Measurements from ENCODE around the gene CELSR1. TPM values are rescaled to one million over a fixed set of nuclear protein-coding genes. Genes with fewer than 3 reads are reported as not detected.

Gene CELSR1
- total RNA-seq, 1 experiment from 2014 or later, result 19.6 TPM

DNA sequence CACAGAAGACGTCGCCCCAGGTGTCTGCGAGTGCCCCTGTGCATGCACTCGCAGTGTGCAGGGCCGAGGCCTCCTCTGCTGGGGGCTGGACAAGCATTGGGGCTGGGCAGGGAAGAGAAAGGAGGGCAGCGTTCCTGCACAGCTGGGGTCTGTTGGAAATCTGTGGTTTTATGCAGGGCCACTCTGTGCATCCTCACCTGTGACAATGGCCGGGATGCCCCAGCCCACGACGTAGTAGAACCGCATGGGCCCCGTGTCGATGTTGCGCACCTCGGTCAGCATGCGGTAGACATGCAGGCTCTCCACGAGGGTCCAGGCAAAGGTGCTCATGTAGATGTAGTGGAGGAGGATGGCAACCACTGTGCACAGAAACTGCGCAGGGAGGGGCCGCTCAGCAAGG lies 164.7 kb downstream of the CELSR1 start:
- no TSS peak for BruUV-seq (replicated peaks)
- ATAC-seq (no peak), DNase-seq (ENCODE audit: low read depth, low spot score) (no peak)
- Histone ChIP-seq H3K4me3 (replicated peaks in 1 of 2; ENCODE audit: low read depth in 1 of 2, low read length in 2 of 2) (no peak overlapping the region), H3K4me2 (ENCODE audit: low read length) (no peak overlapping the region), H3K27me3 (ENCODE audit: insufficient read depth, low read length) (no peaks in the 10 kb centered on the region), H3K9ac (ENCODE audit: low read length) (no peak overlapping the region), H3K9me3 (ENCODE audit: control insufficient read depth in 1 of 2, insufficient read depth in 1 of 2, low read depth in 1 of 2, low read length in 2 of 2) (peaks cover 4 to 9% of the 10 kb centered on the region in 2 experiments; a peak in 2 of 4 replicates), H3K27ac (ENCODE audit: low read depth, low read length) (no peak overlapping the region), H4K20me1 (ENCODE audit: insufficient read depth) (no peaks in the 10 kb centered on the region), H2AFZ (ENCODE audit: low read depth, low read length, poor library complexity, severe bottlenecking) (no peak overlapping the region), H3K9me2 (ENCODE audit: insufficient read depth) (no peaks in the 10 kb centered on the region), H3K36me3 (ENCODE audit: control insufficient read depth in 1 of 2, insufficient read depth in 2 of 2, low read length in 2 of 2) (peaks cover 0 to 10% of the 10 kb centered on the region in 2 experiments; a peak in 1 of 4 replicates), H3K4me1 (ENCODE audit: control insufficient read depth in 1 of 2, insufficient read depth in 2 of 2, low read length in 2 of 2) (peaks cover 13 to 23% of the 10 kb centered on the region in 2 experiments), H3K79me2 (ENCODE audit: insufficient read depth, low read length) (no peaks in the 10 kb centered on the region)
- RAD21 ChIA-PET (ENCODE audit: low non-redundant PET in 1 of 2, low total read pairs in 2 of 2, uncharacterized antibody in 2 of 2, unreplicated experiment in 2 of 2), result no interaction called here
- TF ChIP-seq SIN3A (IDR thresholded peaks at IDR 0.05; ENCODE audit: low read depth), result no peak
- CTCF ChIA-PET, result no interaction called here
- intact Hi-C loops (cut with micrococcal nuclease), result no loop called here
- POLR2A ChIA-PET, result no interaction called here

DNA sequence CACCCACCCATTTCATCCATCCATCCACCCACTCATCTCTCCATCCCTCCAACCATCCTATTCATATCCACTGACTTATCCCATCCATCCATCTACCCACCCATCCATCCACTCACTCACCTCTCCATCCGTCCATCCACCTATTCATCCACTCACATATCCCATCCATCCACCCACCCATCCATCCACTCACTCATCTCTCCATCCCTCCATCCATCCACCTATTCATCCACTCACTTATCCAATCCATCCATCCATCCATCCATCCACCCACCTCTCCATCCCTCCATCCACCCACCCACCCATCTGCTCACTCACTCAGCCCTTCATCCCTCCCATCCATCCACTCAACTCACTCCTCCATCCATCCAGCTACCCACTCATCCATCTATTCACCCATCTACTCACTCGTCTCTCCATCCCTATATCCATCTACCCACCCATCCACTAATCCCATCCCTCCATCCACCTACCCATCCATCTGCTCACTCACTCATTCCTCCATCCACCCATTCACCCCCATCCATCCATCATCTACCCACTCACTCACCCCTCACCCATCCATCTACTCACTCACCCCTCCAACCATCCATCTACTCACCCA lies 165.7 kb downstream of the CELSR1 start:
- Histone ChIP-seq H3K9me2 (ENCODE audit: insufficient read depth) (no peaks in the 10 kb centered on the region), H3K4me1 (ENCODE audit: control insufficient read depth in 1 of 2, insufficient read depth in 2 of 2, low read length in 2 of 2) (peaks cover 4 to 19% of the 10 kb centered on the region in 2 experiments), H3K36me3 (ENCODE audit: control insufficient read depth in 1 of 2, insufficient read depth in 2 of 2, low read length in 2 of 2) (peaks cover 0 to 5% of the 10 kb centered on the region in 2 experiments; a peak in 1 of 4 replicates), H3K79me2 (ENCODE audit: insufficient read depth, low read length) (no peaks in the 10 kb centered on the region), H3K9me3 (ENCODE audit: control insufficient read depth in 1 of 2, insufficient read depth in 1 of 2, low read depth in 1 of 2, low read length in 2 of 2) (peaks cover 4 to 7% of the 10 kb centered on the region in 2 experiments; a peak in 2 of 4 replicates), H4K20me1 (ENCODE audit: insufficient read depth) (no peaks in the 10 kb centered on the region), H3K4me3 (replicated peaks in 1 of 2; ENCODE audit: low read depth in 1 of 2, low read length in 2 of 2) (no peak overlapping the region), H3K4me2 (ENCODE audit: low read length) (no peak overlapping the region), H3K27ac (ENCODE audit: low read depth, low read length) (no peak overlapping the region), H2AFZ (ENCODE audit: low read depth, low read length, poor library complexity, severe bottlenecking) (no peak overlapping the region), H3K9ac (ENCODE audit: low read length) (no peak overlapping the region), H3K27me3 (ENCODE audit: insufficient read depth, low read length) (no peaks in the 10 kb centered on the region)
- BruUV-seq (replicated peaks), result no TSS peak
- CTCF ChIA-PET, result no interaction called here
- RAD21 ChIA-PET (ENCODE audit: low non-redundant PET in 1 of 2, low total read pairs in 2 of 2, uncharacterized antibody in 2 of 2, unreplicated experiment in 2 of 2), result no interaction called here
- no peak for ATAC-seq
- TF ChIP-seq YY1 (IDR thresholded peaks at IDR 0.05; ENCODE audit: extremely low read depth, insufficient replicate concordance, low read depth, low read length) (no peak), ELF1 (IDR thresholded peaks at IDR 0.05; ENCODE audit: borderline replicate concordance, low read depth) (no peak), SP1 (IDR thresholded peaks at IDR 0.05; ENCODE audit: low read depth) (no peak), EZH2 (IDR thresholded peaks at IDR 0.05) (no peak), POLR2A (IDR thresholded peaks at IDR 0.05; ENCODE audit: borderline replicate concordance, extremely low read depth, insufficient read depth, insufficient read length) (no peak), POLR2AphosphoS5 (IDR thresholded peaks at IDR 0.05; ENCODE audit: low read depth, low read length) (no peak), CEBPB (IDR thresholded peaks at IDR 0.05; ENCODE audit: low read depth) (no peak), SIN3A (IDR thresholded peaks at IDR 0.05; ENCODE audit: low read depth) (no peak), CBX3 (IDR thresholded peaks at IDR 0.05; ENCODE audit: low read depth) (no peak), ZNF274 (IDR thresholded peaks at IDR 0.05; ENCODE audit: low read depth, low read length) (no peak), SRF (IDR thresholded peaks at IDR 0.05; ENCODE audit: low read depth) (no peak), FOSL1 (IDR thresholded peaks at IDR 0.05; ENCODE audit: low read depth) (no peak), EZH2phosphoT487 (IDR thresholded peaks at IDR 0.05; ENCODE audit: borderline replicate concordance) (no peak), JUND (IDR thresholded peaks at IDR 0.05) (no peak), TCF7L2 (IDR thresholded peaks at IDR 0.05; ENCODE audit: borderline replicate concordance, extremely low read depth, insufficient read depth, insufficient read length) (no peak)
- TF ChIP-seq, protein P1, sequence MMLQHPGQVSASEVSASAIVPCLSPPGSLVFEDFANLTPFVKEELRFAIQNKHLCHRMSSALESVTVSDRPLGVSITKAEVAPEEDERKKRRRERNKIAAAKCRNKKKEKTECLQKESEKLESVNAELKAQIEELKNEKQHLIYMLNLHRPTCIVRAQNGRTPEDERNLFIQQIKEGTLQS (IDR thresholded peaks at IDR 0.05), result no peak
- TF ChIP-seq, protein P2, sequence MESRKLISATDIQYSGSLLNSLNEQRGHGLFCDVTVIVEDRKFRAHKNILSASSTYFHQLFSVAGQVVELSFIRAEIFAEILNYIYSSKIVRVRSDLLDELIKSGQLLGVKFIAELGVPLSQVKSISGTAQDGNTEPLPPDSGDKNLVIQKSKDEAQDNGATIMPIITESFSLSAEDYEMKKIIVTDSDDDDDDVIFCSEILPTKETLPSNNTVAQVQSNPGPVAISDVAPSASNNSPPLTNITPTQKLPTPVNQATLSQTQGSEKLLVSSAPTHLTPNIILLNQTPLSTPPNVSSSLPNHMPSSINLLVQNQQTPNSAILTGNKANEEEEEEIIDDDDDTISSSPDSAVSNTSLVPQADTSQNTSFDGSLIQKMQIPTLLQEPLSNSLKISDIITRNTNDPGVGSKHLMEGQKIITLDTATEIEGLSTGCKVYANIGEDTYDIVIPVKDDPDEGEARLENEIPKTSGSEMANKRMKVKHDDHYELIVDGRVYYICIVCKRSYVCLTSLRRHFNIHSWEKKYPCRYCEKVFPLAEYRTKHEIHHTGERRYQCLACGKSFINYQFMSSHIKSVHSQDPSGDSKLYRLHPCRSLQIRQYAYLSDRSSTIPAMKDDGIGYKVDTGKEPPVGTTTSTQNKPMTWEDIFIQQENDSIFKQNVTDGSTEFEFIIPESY (IDR thresholded peaks at IDR 0.05; ENCODE audit: extremely low read depth, insufficient replicate concordance, low read length), result no peak
- no peak for DNase-seq (ENCODE audit: low read depth, low spot score)
- POLR2A ChIA-PET, result no interaction called here
- intact Hi-C loops (cut with micrococcal nuclease), result no loop called here
